Fibroblast of the aortic adventitia (primary cell): ENCODE results near the gene AKR7A2. TPM values are rescaled to one million over a fixed set of nuclear protein-coding genes. Genes with fewer than 3 reads are reported as not detected.
A peak's percentile ranks its signal among the peaks of the same experiment; 100 is the strongest.

Experiments used
- DNase-seq: peaks from one replicate; pipeline ENCODE4 v3.0.0-alpha.2; 2010; ENCODE audit warnings: low read depth
- H3K4me3 ChIP-seq: 2 replicates; pipeline ENCODE4 v1.5.1; 2011; ENCODE audit warnings: low read depth, mild to moderate bottlenecking, control low read depth, low read length, moderate library complexity
- total RNA-seq: library from RNA; depleted of rRNA; stranded (reverse); fragments of >200 nt; gene quantifications from 2 replicates; pipeline ENCODE4 v1.2.3, GENCODE V29; 2012; ENCODE audit warnings: low replicate concordance
- TF ChIP-seq, protein P1 (sequence below): IDR thresholded peaks from 2 replicates; pipeline ENCODE4 v1.5.1; 2011; ENCODE audit warnings: mild to moderate bottlenecking, low read length, control low read depth, inconsistent platforms; ENCODE audit not compliant: insufficient read depth

Gene AKR7A2
- total RNA-seq, 1 donor, result 68.4 TPM

DNA sequence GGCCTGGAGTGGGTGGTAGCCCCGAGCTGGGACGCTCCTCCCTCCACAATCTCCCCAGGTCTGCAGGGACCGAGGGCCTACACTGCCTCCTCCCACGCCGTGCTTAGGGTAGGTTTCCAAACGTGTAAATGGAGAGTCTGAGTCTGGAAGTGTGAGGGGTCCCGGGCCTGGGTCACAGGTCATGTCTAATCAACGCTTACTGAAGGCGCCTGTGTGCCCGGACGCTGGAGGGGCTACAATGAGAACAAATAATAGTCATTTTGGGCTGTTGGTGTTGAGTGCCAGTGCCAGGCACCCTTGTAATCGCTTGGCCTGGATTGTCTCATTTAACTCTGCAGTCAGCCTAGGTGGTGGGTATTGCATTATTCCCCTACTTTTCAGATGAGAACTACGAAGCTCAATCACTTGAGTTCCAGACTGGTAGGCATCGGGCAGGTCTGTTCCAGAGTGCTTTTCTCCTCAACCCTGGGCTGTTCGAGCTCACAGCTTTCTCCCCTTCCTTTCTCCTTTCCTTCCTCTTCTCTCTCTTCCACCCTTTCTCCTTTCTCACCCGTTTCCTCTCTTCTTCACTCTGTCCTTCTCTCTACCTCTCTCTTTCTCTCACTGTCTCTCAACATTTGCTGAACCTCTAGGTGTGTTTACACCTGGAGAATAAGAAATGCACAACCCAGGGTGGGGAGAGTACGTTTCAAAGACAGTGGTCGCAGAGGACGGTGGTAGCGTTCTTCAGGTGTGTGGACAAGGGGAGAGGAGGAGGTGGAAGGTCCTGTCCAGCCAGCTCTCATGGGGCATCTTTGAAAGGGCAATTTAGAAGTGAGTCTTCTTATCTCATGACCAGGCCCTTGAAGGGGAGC, 1.1 kb upstream of the AKR7A2 start:
- TF ChIP-seq, protein P1, sequence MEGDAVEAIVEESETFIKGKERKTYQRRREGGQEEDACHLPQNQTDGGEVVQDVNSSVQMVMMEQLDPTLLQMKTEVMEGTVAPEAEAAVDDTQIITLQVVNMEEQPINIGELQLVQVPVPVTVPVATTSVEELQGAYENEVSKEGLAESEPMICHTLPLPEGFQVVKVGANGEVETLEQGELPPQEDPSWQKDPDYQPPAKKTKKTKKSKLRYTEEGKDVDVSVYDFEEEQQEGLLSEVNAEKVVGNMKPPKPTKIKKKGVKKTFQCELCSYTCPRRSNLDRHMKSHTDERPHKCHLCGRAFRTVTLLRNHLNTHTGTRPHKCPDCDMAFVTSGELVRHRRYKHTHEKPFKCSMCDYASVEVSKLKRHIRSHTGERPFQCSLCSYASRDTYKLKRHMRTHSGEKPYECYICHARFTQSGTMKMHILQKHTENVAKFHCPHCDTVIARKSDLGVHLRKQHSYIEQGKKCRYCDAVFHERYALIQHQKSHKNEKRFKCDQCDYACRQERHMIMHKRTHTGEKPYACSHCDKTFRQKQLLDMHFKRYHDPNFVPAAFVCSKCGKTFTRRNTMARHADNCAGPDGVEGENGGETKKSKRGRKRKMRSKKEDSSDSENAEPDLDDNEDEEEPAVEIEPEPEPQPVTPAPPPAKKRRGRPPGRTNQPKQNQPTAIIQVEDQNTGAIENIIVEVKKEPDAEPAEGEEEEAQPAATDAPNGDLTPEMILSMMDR, result no peak

DNA sequence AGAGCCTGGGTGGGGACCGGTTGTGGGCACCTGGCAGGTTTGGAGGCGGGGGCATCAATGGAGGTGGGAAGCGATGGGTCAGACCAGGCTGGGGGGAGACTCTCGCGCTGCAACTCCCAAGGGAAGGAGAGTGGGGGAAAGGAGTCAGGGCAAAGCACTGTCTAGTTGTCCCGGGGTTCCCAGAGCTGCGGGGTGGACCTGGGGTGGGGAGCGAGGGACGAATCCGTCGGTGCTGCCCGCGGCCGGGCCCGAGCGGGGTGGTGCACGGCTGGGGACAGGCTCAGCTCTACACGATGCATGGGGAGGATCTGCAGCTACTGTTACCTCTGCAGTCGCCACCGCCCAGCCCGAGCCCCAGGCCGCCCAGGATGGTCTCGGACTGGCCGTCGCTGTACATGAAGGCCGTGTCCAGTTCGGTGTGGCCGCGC, 427 bp downstream of the AKR7A2 start:
- H3K4me3 ChIP-seq, result peak overlapping the region; percentile 85
- DNase-seq, result no peak
- TF ChIP-seq, protein P1, result no peak

More for the DNA sequence above, 1.1 kb upstream of the AKR7A2 start:
- no peak for DNase-seq
- H3K4me3 ChIP-seq, result peak overlapping the region; percentile 83

DNA sequence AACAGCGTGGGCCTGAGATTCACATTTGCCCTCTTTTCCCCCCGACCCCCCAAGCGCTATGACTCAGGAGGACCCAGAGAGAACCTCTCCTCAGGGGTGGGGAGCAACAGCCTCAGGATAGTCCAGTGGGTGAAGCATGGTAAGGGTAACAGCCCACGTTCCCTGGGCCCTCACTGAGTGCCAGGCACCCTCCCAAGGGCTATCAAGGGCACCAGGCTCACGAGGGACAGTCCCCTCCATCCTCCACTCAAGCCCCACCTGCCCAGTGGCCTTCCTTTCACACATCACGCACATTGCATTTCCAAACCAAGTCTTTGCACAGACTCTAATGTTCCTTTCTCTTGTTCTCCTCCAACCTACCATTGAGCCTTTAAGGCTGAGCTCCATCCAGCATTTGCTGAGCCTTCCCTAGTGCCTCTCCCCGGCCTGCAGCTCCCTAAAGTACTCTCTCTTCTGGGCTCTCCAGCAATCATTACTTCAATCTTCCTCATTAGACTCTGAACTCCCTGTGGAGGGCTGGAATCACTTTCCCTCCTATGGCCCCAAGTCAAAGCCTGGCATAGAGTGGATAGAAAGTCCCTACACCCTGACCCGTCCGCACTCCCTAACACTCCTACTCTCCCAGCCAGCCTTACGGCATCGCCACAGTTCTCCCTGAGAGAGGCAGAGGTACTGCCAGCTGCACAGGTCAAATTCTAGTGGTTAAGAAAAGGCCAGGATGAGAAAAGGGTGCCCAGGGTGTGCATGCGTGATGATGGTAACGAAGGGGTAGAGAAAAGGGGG, 1.0 kb downstream of the AKR7A2 start:
- H3K4me3 ChIP-seq, result peak overlapping the region; percentile 85
- peak; percentile 26 for DNase-seq
- TF ChIP-seq, protein P1, result no peak

DNA sequence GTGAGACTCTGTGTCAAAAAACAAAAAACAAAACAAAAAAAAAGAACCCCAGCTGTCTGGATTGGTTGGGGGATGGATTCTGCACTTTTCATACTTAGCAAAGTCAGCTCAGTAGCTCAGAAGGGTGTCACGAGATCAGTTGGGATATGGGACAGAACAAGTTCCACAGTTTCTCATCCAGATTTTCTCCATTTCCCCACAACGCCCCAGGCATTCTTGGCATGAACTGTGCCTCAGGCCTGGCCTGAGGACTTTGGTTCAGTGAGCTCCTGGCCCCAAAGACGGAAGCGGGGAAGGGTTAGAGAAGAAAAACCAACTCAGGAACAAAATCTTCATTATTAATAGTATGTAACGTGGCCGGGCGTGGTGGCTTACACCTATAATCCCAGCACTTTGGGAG, 1.9 kb downstream of the AKR7A2 start:
- TF ChIP-seq, protein P1, result no peak
- DNase-seq, result peak; percentile 24
- no peak overlapping the region for H3K4me3 ChIP-seq

DNA sequence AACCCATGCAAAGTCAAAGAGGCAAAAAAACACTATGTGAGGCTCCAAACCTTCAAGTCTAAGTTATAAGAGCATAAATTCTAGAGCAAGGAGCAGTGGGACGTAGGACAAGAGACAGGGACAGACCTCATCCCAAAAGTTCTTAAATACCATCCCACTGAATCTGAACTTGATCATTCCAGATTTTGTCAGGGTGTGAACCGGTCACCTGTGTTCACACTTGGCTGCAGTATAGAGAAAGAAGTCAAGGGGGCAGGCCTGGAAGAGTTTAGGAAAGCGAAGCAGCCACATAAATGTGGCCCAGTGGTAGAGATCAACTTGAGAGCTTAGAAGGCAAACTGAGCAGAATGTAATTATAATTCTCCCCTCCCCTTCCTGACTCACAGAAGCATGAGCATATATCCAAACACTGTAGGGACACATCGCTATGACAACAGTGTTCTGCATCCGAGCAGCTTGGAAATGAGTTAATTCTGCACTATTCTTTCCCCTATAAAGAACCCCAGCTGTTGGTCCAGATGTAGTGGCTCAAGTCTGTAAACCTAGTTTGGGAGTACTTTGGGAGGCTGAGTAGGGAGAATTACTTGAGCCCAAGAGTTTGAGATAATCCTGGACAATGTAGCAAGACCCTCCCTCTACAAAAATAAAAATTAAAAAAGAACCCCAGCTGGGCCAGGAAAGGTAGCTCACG, 2.7 kb downstream of the AKR7A2 start:
- peak; percentile 62 for DNase-seq
- no peak overlapping the region for H3K4me3 ChIP-seq
- TF ChIP-seq, protein P1, result no peak

DNA sequence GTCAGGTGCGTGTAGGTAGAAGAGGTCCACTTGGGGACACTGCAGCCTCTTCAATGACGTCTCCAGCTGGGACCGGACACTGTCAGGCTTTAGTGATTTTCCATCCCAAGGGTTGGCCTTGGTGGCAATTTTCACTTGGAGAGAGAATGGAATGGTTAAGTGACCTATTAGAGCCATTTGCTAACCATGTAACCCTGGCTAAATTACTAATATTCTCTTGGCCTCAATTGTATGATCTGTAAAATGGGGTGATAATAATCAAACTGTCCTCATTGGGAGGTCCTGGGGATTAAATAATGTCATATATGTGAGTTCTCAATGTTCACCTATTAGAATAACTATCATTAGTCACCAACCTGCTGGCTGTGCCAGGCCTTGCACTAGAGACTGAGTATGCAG, 3.4 kb downstream of the AKR7A2 start:
- TF ChIP-seq, protein P1, result no peak
- no peak overlapping the region for H3K4me3 ChIP-seq
- no peak for DNase-seq
